ENCODE results near the gene DNER.

- TF ChIP-seq CTCF (conservative IDR thresholded peaks at IDR 0.05; ENCODE audit: low read depth, low read length) = no peak
- TF ChIP-seq EZH2 (IDR thresholded peaks at IDR 0.05; ENCODE audit: borderline replicate concordance, low read depth, low read length, poor library complexity, severe bottlenecking) = no peak
Measured at GRCh38 chr2:229438430-229439159, 275.8 kb downstream of the DNER start.
